ENCODE data around the gene MAPK1.

The MAPK1 gene

DNA sequence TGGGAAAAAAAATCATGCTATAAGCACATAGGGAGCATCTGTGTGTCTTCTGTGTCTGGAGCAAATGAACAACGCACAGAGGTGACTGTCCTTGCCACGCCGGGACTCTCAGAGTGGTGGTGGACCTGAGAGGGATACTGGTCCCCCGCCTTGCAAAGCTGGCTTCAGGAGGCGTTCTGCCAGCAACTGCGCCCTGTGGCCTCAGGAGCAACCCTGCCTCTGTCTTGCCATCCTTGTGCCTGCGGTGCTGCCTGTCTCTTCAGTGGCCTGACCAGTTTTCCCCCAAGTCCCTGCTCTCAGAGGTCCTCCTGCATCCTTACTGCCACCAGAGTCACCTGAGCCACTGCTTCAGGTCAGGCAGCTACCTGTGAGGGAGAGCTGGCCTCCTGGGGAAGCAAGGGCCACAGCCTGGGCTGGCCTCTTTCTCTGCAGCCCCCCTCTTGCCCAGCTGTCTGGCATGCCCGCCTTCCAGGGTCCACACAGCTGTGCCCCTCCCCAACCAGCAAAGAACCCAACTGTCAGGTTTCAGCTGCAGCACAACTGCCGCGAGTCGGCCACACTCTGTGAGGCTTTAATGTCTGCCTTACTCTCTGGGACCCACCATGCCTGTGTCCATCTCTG lies 101.4 kb downstream of the MAPK1 start:
- Histone ChIP-seq H3K9me3 (no peaks in the 10 kb centered on the region), H3K36me3 (peaks cover 73% of the 10 kb centered on the region), H3K4me3 (ENCODE audit: low read depth, low read length) (no peak overlapping the region), H3K4me1 (no peaks in the 10 kb centered on the region), H3K27me3 (no peaks in the 10 kb centered on the region)
- TF ChIP-seq, protein P1, sequence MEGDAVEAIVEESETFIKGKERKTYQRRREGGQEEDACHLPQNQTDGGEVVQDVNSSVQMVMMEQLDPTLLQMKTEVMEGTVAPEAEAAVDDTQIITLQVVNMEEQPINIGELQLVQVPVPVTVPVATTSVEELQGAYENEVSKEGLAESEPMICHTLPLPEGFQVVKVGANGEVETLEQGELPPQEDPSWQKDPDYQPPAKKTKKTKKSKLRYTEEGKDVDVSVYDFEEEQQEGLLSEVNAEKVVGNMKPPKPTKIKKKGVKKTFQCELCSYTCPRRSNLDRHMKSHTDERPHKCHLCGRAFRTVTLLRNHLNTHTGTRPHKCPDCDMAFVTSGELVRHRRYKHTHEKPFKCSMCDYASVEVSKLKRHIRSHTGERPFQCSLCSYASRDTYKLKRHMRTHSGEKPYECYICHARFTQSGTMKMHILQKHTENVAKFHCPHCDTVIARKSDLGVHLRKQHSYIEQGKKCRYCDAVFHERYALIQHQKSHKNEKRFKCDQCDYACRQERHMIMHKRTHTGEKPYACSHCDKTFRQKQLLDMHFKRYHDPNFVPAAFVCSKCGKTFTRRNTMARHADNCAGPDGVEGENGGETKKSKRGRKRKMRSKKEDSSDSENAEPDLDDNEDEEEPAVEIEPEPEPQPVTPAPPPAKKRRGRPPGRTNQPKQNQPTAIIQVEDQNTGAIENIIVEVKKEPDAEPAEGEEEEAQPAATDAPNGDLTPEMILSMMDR (IDR thresholded peaks at IDR 0.05; ENCODE audit: low read depth, low read length): no peak
- no peak for DNase-seq

DNA sequence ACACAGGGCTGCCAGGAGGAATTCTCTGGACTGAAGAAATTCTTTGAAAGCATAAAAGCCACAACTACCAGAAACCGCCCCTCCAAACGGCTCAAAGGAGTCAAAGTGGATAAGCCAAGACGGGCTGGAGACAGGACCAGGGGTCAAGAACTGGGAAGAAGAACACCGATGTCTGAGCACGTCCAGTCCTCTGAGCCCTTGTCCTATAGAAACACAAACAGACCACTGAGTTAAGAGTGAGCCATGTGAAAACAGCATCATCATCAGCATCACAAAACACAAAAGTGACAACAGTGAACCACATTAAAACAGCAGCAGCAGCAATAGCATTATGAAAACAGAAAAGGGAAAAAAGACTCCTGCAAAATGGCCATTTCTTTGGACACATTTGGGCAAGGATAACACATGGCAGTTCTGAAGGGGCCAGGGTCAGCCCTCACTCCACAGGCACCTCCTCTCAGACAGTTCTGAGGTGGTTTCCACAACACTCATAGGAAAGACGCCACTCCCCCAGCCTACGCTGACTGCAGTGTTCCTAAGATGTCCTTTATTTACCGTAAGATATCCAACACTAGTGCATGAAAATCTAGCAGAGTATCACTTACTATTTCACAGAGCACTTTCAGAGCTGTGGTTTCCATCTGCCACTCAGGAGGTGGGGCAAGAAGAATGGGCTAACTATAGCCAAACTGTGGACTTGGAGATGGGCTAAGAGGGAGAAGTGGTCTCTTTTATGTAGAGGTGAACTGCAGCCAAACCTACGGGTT lies 103.2 kb downstream of the MAPK1 start:
- Histone ChIP-seq H3K4me3 (ENCODE audit: low read depth, low read length) (no peak overlapping the region), H3K36me3 (peaks cover 60% of the 10 kb centered on the region), H3K4me1 (no peaks in the 10 kb centered on the region), H3K9me3 (no peaks in the 10 kb centered on the region), H3K27me3 (no peaks in the 10 kb centered on the region)
- TF ChIP-seq, protein P1 (IDR thresholded peaks at IDR 0.05; ENCODE audit: low read depth, low read length): no peak
- DNase-seq: no peak

DNA sequence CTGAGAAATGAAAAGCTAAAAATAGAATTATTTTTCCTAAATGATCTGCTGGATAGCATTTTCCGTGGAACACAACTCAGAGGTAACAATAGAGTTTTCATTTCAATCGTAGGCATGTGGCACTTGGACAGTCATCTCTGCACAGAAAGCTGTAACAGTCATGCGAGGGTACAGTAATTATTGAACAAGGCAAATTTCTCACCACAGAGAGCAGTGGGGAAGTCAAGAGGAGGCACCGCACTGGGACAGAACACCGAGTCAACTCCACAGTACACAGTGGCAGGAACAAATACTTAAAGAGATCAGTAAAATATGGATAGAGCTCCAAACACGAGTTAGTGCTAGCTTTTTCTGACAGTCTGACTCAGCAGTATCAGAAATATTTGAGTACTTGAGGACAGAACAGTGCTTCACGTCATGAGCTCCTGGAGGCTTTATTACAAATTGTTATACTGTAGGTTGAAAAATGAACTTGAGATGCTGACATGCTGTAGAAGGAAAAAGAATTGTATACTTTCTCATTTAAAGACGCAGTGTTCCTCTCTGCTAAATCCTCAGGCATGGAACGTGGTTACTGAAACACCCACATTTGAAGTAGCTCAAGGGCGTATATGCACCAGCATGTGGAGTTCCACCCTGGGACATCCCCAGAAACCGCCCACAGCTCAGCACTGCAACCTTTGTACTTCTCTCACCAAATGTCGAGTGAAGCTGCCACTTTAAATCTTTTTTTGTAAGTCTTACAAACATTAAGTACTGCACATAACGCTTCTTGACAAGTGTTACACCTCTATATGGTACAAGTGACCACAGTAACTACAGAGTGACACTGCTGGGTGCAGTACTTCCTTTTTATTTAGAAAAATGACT lies 104.5 kb downstream of the MAPK1 start:
- TF ChIP-seq, protein P1 (IDR thresholded peaks at IDR 0.05; ENCODE audit: low read depth, low read length): no peak
- Histone ChIP-seq H3K4me3 (ENCODE audit: low read depth, low read length) (no peak overlapping the region), H3K9me3 (no peaks in the 10 kb centered on the region), H3K27me3 (no peaks in the 10 kb centered on the region), H3K36me3 (peaks cover 49% of the 10 kb centered on the region), H3K4me1 (no peaks in the 10 kb centered on the region)
- DNase-seq: no peak

DNA sequence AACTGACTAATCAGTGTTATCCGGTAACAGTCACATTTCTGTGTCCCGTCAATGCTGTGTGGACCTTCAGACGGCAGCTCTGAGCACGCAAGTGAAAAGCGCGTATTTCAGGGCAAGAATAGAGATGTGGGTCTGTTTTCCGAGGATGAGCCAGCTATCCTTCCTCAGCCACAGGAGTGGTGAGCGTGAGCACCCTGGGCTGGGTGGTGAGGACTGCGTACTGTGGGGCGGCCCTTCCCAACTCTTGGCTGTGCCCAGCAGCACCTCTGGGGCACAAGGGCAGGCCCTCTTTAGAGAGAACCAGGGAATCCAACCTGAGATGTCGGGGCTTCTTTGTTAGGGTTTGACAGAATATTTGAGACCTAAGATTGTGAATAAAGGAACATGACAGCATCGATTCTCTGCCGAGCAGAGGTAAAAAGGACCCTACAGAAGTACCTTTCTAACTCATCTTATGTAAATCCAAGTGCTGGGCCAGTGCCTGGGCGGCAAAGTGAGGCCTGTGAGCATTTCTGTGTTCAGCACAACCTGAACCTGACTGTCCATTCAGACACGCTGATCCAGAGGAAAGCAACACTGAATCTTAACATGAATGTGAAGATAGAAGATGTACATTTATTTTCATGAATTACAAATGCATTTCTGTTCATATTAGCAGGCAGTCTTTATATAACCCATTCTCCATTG lies 105.3 kb downstream of the MAPK1 start:
- Histone ChIP-seq H3K36me3 (peaks cover 43% of the 10 kb centered on the region), H3K9me3 (no peaks in the 10 kb centered on the region), H3K27me3 (no peaks in the 10 kb centered on the region), H3K4me3 (ENCODE audit: low read depth, low read length) (no peak overlapping the region), H3K4me1 (no peaks in the 10 kb centered on the region)
- TF ChIP-seq, protein P1 (IDR thresholded peaks at IDR 0.05; ENCODE audit: low read depth, low read length): no peak
- DNase-seq: no peak

DNA sequence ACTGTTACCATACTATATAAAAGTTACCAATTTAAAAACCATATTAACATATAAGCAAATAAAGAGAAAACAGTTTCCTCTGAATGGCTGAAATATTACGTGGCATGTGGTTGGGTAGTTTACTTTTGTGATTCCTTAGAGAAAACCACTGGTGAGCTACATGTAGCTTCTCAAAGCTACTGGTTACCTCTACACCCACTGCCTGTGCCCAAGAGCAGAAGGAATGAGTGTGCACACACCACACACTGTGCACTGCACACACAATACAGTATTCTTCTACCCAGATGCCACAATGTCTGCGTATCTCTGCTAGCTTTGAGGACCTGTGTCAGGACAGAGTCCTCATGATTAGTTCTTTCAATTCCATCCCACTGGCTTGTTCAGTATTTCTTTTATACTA lies 106.4 kb downstream of the MAPK1 start:
- H3K4me1 ChIP-seq: no peaks in the 10 kb centered on the region
- DNase-seq: no peak
- TF ChIP-seq, protein P1 (IDR thresholded peaks at IDR 0.05; ENCODE audit: low read depth, low read length): no peak
- no peaks in the 10 kb centered on the region for H3K27me3 ChIP-seq
- peaks cover 33% of the 10 kb centered on the region for H3K36me3 ChIP-seq
- H3K4me3 ChIP-seq (ENCODE audit: low read depth, low read length): no peak overlapping the region
- H3K9me3 ChIP-seq: no peaks in the 10 kb centered on the region
